Measurements from ENCODE around the gene EPAS1. TPM values are rescaled to one million over a fixed set of nuclear protein-coding genes. Genes with fewer than 3 reads are reported as not detected.
A peak's percentile ranks its signal among the peaks of the same experiment; 100 is the strongest.

The EPAS1 gene
- total RNA-seq, 1 experiment from 2014 or later = 0.94 TPM

- no peak for DNase-seq
- no peak overlapping the region for H3K4me3 ChIP-seq (ENCODE audit: insufficient read depth, low read depth, low read length)
- no peaks in the 10 kb centered on the region for H3K27me3 ChIP-seq (ENCODE audit: control insufficient read depth, insufficient read depth, low read length)
- H3K36me3 ChIP-seq (replicated peaks; ENCODE audit: control insufficient read depth, insufficient read depth, low read length) = no peaks in the 10 kb centered on the region
Measured at GRCh38 chr2:46315103-46315890, 18.1 kb downstream of the EPAS1 start.

- DNase-seq = no peak
- no peaks in the 10 kb centered on the region for H3K36me3 ChIP-seq (replicated peaks; ENCODE audit: control insufficient read depth, insufficient read depth, low read length)
- no peak overlapping the region for H3K4me3 ChIP-seq (ENCODE audit: insufficient read depth, low read depth, low read length)
- no peaks in the 10 kb centered on the region for H3K27me3 ChIP-seq (ENCODE audit: control insufficient read depth, insufficient read depth, low read length)
Measured at GRCh38 chr2:46317094-46317486, 19.9 kb downstream of the EPAS1 start.

- no peak overlapping the region for H3K4me3 ChIP-seq (ENCODE audit: insufficient read depth, low read depth, low read length)
- no peaks in the 10 kb centered on the region for H3K36me3 ChIP-seq (replicated peaks; ENCODE audit: control insufficient read depth, insufficient read depth, low read length)
- DNase-seq = no peak
- H3K27me3 ChIP-seq (ENCODE audit: control insufficient read depth, insufficient read depth, low read length) = no peaks in the 10 kb centered on the region
Measured at GRCh38 chr2:46318579-46319460, 21.6 kb downstream of the EPAS1 start.

- DNase-seq = no peak
- Histone ChIP-seq H3K4me3 (ENCODE audit: insufficient read depth, low read depth, low read length) (no peak overlapping the region), H3K36me3 (replicated peaks; ENCODE audit: control insufficient read depth, insufficient read depth, low read length) (no peaks in the 10 kb centered on the region), H3K27me3 (ENCODE audit: control insufficient read depth, insufficient read depth, low read length) (no peaks in the 10 kb centered on the region)
Measured at GRCh38 chr2:46319711-46320110, 22.5 kb downstream of the EPAS1 start.

- Histone ChIP-seq H3K4me3 (ENCODE audit: insufficient read depth, low read depth, low read length) (no peak overlapping the region), H3K36me3 (replicated peaks; ENCODE audit: control insufficient read depth, insufficient read depth, low read length) (no peaks in the 10 kb centered on the region), H3K27me3 (ENCODE audit: control insufficient read depth, insufficient read depth, low read length) (no peaks in the 10 kb centered on the region)
- no peak for DNase-seq
Measured at GRCh38 chr2:46320141-46320567, 22.9 kb downstream of the EPAS1 start.

- DNase-seq = no peak
- no peaks in the 10 kb centered on the region for H3K27me3 ChIP-seq (ENCODE audit: control insufficient read depth, insufficient read depth, low read length)
- H3K4me3 ChIP-seq (ENCODE audit: insufficient read depth, low read depth, low read length) = no peak overlapping the region
- H3K36me3 ChIP-seq (replicated peaks; ENCODE audit: control insufficient read depth, insufficient read depth, low read length) = no peaks in the 10 kb centered on the region
Measured at GRCh38 chr2:46323730-46324129, 26.5 kb downstream of the EPAS1 start.

GRCh38 chr2:46325182-46325928 lies 28.1 kb downstream of the EPAS1 start:
- no peak for DNase-seq
- H3K36me3 ChIP-seq (replicated peaks; ENCODE audit: control insufficient read depth, insufficient read depth, low read length) = no peaks in the 10 kb centered on the region
- H3K27me3 ChIP-seq (ENCODE audit: control insufficient read depth, insufficient read depth, low read length) = no peaks in the 10 kb centered on the region
- H3K4me3 ChIP-seq (ENCODE audit: insufficient read depth, low read depth, low read length) = no peak overlapping the region

GRCh38 chr2:46326231-46326980 lies 29.2 kb downstream of the EPAS1 start:
- Histone ChIP-seq H3K4me3 (ENCODE audit: insufficient read depth, low read depth, low read length) (no peak overlapping the region), H3K36me3 (replicated peaks; ENCODE audit: control insufficient read depth, insufficient read depth, low read length) (no peaks in the 10 kb centered on the region), H3K27me3 (ENCODE audit: control insufficient read depth, insufficient read depth, low read length) (no peaks in the 10 kb centered on the region)
- DNase-seq = no peak

GRCh38 chr2:46327627-46328026 lies 30.4 kb downstream of the EPAS1 start:
- Histone ChIP-seq H3K36me3 (replicated peaks; ENCODE audit: control insufficient read depth, insufficient read depth, low read length) (no peaks in the 10 kb centered on the region), H3K27me3 (ENCODE audit: control insufficient read depth, insufficient read depth, low read length) (no peaks in the 10 kb centered on the region), H3K4me3 (ENCODE audit: insufficient read depth, low read depth, low read length) (no peak overlapping the region)
- DNase-seq = peak; percentile 48

- no peaks in the 10 kb centered on the region for H3K27me3 ChIP-seq (ENCODE audit: control insufficient read depth, insufficient read depth, low read length)
- H3K4me3 ChIP-seq (ENCODE audit: insufficient read depth, low read depth, low read length) = no peak overlapping the region
- no peaks in the 10 kb centered on the region for H3K36me3 ChIP-seq (replicated peaks; ENCODE audit: control insufficient read depth, insufficient read depth, low read length)
- no peak for DNase-seq
Measured at GRCh38 chr2:46328291-46328690, 31.1 kb downstream of the EPAS1 start.

GRCh38 chr2:46328829-46329228 lies 31.6 kb downstream of the EPAS1 start:
- Histone ChIP-seq H3K27me3 (ENCODE audit: control insufficient read depth, insufficient read depth, low read length) (no peaks in the 10 kb centered on the region), H3K36me3 (replicated peaks; ENCODE audit: control insufficient read depth, insufficient read depth, low read length) (no peaks in the 10 kb centered on the region), H3K4me3 (ENCODE audit: insufficient read depth, low read depth, low read length) (no peak overlapping the region)
- no peak for DNase-seq

GRCh38 chr2:46329340-46329739 lies 32.1 kb downstream of the EPAS1 start:
- Histone ChIP-seq H3K4me3 (ENCODE audit: insufficient read depth, low read depth, low read length) (no peak overlapping the region), H3K27me3 (ENCODE audit: control insufficient read depth, insufficient read depth, low read length) (no peaks in the 10 kb centered on the region), H3K36me3 (replicated peaks; ENCODE audit: control insufficient read depth, insufficient read depth, low read length) (no peaks in the 10 kb centered on the region)
- DNase-seq = no peak

- Histone ChIP-seq H3K27me3 (ENCODE audit: control insufficient read depth, insufficient read depth, low read length) (no peaks in the 10 kb centered on the region), H3K4me3 (ENCODE audit: insufficient read depth, low read depth, low read length) (no peak overlapping the region), H3K36me3 (replicated peaks; ENCODE audit: control insufficient read depth, insufficient read depth, low read length) (no peaks in the 10 kb centered on the region)
- DNase-seq = no peak
Measured at GRCh38 chr2:46329803-46330775, 32.9 kb downstream of the EPAS1 start.
